ENCODE measurements around the gene EYS.
"Not testable (repeated sequence)": the region's sequence is repeated elsewhere in the genome, so short reads cannot be mapped to it uniquely, and the experiment has no call there.

EYS gene

GRCh38 chr6:65631711-65632110, 75.3 kb downstream of the EYS start:
- no peak for DNase-seq

GRCh38 chr6:65627434-65627999, 79.5 kb downstream of the EYS start:
- DNase-seq = not testable (repeated sequence)

- DNase-seq = no peak
Observed at GRCh38 chr6:65627015-65627414, 80.0 kb downstream of the EYS start.

GRCh38 chr6:65623566-65623965, 83.5 kb downstream of the EYS start:
- no peak for DNase-seq

- DNase-seq = no peak
Observed at GRCh38 chr6:65610746-65611145, 96.3 kb downstream of the EYS start.

GRCh38 chr6:65595540-65595939, 111.5 kb downstream of the EYS start:
- no peak for DNase-seq

- no peak for DNase-seq
Observed at GRCh38 chr6:65570340-65570739, 136.7 kb downstream of the EYS start.

GRCh38 chr6:65569505-65569904, 137.5 kb downstream of the EYS start:
- no peak for DNase-seq

DNA sequence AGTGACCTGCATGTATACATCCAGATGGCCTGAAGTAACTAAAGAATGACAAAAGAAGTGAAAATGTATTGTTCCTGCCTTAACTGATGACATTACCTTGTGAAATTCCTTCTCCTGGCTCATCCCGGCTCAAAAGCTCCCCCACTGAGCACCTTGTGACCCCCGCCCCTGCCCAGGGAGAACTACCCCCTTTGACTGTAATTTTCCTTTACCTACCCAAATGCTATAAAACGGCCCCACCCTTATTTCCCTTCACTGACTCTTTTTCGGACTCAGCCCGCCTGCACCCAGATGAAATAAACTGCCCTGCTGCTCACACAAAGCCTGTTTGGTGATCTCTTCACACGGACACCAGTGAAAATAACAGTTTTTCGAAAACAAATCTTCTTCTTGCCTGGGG, 138.0 kb downstream of the EYS start:
- not testable (repeated sequence) for DNase-seq

DNA sequence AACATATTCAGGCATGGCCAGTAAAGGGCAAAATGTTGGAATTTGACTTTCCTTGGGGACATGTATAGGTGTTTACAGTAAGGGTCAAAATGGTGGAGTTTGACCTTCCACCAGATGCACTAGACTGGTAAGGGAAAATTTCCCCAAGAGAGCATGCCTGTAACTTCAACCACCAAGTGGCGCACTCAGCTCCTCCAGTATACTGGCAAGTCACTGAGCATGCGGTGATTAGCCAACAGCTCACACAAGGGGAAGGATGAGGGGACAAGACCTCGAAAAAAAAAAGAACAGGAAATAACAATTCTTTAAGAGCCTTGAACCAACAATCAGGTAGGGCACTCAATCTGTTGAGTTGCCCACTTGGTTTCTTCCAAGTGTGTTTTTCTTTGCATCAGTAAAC, 140.9 kb downstream of the EYS start:
- DNase-seq = no peak

- no peak for DNase-seq
Observed at GRCh38 chr6:65558071-65558470, 149.0 kb downstream of the EYS start.

DNA sequence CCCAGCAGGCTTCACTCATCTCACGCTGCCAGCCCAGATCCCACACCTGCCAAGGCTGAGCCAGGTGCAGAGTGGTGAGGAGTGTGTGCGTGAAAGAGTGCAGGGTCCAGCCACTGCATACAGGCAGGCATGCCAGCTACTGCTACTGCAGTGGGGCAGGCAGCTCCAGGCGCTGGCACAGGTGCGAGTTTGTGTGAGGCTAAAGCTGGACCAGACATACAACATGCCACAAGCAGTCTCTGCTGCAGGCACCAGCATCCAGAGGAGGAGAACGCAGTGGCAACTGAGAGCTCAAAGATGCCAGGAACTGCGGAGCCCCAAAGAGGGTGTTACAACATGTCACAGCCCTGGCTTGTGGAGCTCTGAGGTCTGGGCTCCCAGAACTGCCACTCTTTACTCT, 149.8 kb downstream of the EYS start:
- peak; percentile 25 for DNase-seq

DNA sequence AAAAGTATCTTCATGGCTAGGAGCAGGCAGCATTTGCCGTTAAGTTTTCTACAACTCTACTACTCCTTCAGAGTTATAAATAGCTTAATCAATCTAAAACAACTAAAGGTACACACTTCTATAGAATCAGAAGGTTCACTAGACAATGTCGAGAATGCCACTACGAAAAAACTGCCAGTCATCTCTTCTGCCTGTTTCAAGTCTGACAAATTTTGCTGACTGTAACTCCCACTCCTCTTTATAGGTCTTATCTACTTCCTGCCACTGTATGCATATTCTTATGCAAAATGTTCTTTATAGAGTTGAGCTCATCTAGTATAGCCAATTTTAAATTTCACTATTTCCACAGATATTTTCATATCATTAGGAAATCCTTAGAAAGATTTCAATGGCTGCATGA, 160.1 kb downstream of the EYS start:
- peak; percentile 32 for DNase-seq

DNA sequence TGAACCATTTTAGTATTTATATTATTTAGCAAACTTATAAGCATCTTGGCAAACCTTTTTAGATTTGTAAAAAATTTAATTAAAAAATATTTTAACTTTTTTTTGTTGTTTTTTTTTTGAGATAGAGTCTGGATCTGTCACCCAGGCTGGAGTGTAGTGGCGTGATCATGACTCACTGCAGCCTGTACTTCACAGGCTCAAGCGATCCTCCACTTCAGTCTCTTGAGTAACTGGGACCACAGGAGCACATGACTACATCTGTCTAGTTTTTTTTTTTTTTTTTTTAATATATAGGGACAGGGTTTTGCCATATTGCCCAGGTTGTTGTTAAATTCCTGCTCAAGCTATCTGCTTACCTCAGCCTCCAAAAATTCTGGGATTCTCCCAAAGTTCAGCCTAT, 161.1 kb downstream of the EYS start:
- no peak for DNase-seq

DNA sequence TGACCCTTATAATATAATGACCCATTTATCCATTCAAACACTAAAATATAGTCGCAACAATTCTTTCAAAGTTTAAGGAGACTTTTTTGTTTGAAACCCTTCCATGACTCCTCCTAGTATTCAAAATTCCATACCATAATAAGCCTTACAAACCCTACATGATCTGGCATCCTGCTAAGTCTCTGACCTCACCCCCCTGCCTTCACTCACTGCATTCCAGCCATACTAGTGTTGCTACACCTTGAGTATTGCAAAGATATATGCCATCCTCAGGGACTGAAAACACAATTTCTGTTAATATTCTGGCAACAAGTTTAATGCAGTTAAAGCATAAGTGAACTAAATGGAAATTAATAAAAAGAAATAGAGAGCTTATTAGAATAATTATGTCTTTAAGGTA, 168.4 kb downstream of the EYS start:
- no peak for DNase-seq

GRCh38 chr6:65537600-65537999, 169.4 kb downstream of the EYS start:
- peak; percentile 64 for DNase-seq

- DNase-seq = no peak
Observed at GRCh38 chr6:65531533-65531932, 175.5 kb downstream of the EYS start.

GRCh38 chr6:65524232-65524631, 182.8 kb downstream of the EYS start:
- DNase-seq = no peak

- DNase-seq = no peak
Observed at GRCh38 chr6:65505736-65506135, 201.3 kb downstream of the EYS start.

GRCh38 chr6:65501045-65501444, 206.0 kb downstream of the EYS start:
- no peak for DNase-seq

DNA sequence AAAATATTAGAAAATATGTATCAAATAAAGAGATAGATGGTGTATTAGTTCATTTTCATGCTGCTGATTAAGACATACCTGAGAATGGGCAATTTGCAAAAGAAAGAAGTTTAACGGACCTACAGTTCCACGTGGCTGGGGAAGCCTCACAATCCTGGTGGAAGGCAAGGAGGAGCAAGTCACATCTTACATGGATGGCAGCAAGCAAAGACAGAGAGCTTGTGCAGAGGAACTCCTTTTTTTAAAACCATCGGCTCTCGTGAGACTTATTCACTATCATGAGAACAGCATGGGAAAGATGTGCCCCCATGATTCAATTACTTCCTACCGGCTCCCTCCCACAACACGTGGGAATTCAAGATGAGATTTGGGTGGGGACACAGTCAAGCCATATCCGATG, 223.4 kb downstream of the EYS start:
- DNase-seq = not testable (repeated sequence)

DNA sequence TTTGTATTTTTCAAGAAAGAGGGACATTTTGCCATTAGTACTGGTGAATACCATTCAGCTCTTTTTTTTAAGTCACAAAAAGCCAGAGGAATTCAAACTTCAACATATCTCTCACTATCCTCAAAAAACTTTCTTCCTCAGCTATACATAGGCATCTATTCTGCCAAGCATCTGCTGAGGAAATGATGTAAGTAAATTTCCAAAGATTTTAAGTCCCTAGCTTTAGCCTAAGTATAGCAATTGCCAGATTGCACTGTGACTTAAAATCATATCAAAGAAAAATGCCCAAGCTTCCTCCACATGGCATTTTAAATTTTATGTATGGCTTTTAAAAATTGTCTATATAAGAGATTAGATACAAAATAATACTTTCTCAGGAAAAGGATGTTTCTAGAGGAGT, 237.4 kb downstream of the EYS start:
- DNase-seq = no peak

GRCh38 chr6:65468307-65468706, 238.7 kb downstream of the EYS start:
- DNase-seq = no peak

DNA sequence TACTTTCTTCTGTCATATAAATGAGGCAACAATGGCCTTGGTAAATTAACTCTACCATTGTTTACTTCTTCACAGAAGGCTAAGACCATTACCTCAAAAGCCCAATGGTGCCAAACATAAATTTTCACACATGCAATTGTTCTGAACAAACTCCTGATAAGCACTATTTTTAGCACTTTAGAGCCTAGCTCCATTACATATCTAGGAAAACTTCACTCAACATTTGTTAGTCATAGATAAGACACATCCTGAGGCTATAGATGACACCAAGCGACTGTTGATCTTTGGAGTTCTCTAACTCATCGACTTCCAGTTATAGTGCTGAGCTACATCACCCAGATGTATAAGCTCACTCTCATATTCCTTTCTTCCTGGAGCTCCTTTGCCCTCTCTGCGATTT, 245.9 kb downstream of the EYS start:
- DNase-seq = no peak

- DNase-seq = no peak
Observed at GRCh38 chr6:65452333-65452732, 254.7 kb downstream of the EYS start.

DNA sequence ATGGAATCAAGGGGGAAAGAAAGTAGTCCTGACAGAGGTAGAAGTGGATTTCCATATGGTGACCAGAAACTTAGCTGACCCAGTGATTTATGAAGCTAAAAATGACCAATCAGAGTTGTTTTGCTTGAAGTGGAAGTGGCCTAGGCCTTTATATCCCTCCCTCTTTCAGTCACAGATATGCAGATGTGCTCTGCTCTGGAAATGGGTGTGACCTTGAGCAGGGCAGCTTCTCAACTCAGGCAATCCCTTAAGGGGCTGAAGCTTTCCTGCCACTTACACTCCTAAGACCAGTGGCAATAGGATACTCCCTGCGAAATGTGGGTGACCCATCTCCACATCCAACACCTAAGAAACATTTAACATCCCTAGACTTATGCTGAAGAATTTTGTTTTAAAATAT, 256.6 kb downstream of the EYS start:
- no peak for DNase-seq
